Ishikawa (cell line): Measurements from ENCODE around the gene SLC30A5.

ENCODE experiments used
- CEBPB ChIP-seq: IDR thresholded peaks from 2 replicates; pipeline ENCODE4 v1.6.1; 2012
- CREB1 ChIP-seq: IDR thresholded peaks from 2 replicates; pipeline ENCODE4 v1.6.1; 2012; ENCODE audit warnings: low read depth
- EGR1 ChIP-seq: IDR thresholded peaks from 2 replicates; pipeline ENCODE4 v1.6.1; 2012
- EP300 ChIP-seq: IDR thresholded peaks from 2 replicates; pipeline ENCODE4 v1.6.1; 2012; ENCODE audit warnings: borderline replicate concordance
- FOXM1 ChIP-seq: IDR thresholded peaks from 2 replicates; pipeline ENCODE4 v1.6.1; 2012; ENCODE audit warnings: low read depth, borderline replicate concordance
- NFIC ChIP-seq: IDR thresholded peaks from 2 replicates; pipeline ENCODE4 v1.6.1; 2012
- RAD21 ChIP-seq: IDR thresholded peaks from 2 replicates; pipeline ENCODE4 v1.6.1; 2012; ENCODE audit warnings: low read depth
- TAF1 ChIP-seq: IDR thresholded peaks from 2 replicates; pipeline ENCODE4 v1.6.1; 2012; ENCODE audit warnings: low read depth, mild to moderate bottlenecking
- TCF12 ChIP-seq: IDR thresholded peaks from 2 replicates; pipeline ENCODE4 v1.6.1; 2012; ENCODE audit warnings: low read depth
- YY1 ChIP-seq: IDR thresholded peaks from 2 replicates; pipeline ENCODE4 v1.6.1; 2012; ENCODE audit warnings: low read depth
- ZBTB7A ChIP-seq: IDR thresholded peaks from 2 replicates; pipeline ENCODE4 v1.6.1; 2012; ENCODE audit warnings: low read depth
- TF ChIP-seq, protein P1 (sequence below): IDR thresholded peaks from 2 replicates; pipeline ENCODE4 v1.6.1; 2012
- TF ChIP-seq, protein P2 (sequence below): IDR thresholded peaks from 2 replicates; pipeline ENCODE4 v1.6.1; 2012
- TF ChIP-seq, protein P3 (sequence below): IDR thresholded peaks from 2 replicates; pipeline ENCODE4 v1.6.1; 2012; ENCODE audit warnings: low read depth, mild to moderate bottlenecking

DNA sequence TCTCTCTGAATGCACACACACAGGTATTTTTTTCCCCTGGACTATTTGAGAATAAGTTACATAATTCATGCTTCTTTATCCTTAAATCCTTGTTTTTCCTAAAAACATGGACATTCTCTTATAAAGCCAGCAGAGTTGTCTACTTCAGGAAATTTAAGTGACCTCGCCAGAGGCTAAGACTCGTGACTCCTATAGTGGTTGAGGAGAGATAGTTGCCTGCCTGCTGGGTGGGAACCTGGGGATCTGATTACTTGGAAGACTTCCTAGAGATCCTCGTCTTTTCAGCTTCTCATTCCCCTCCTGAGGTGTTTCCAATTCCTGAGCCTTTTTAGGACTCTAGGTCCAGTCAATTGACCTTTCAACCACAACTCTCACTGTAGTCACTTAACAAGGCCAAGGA lies 5.5 kb downstream of the SLC30A5 start:
- TF ChIP-seq, protein P1, sequence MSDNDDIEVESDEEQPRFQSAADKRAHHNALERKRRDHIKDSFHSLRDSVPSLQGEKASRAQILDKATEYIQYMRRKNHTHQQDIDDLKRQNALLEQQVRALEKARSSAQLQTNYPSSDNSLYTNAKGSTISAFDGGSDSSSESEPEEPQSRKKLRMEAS = no peak
- TF ChIP-seq, protein P2, sequence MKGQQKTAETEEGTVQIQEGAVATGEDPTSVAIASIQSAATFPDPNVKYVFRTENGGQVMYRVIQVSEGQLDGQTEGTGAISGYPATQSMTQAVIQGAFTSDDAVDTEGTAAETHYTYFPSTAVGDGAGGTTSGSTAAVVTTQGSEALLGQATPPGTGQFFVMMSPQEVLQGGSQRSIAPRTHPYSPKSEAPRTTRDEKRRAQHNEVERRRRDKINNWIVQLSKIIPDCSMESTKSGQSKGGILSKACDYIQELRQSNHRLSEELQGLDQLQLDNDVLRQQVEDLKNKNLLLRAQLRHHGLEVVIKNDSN = no peak
- TF ChIP-seq NFIC = no peak
- no peak for TF ChIP-seq CEBPB
- TF ChIP-seq CREB1 = no peak
- TF ChIP-seq TAF1 = no peak
- TF ChIP-seq EP300 = no peak
- TF ChIP-seq ZBTB7A = no peak
- no peak for TF ChIP-seq RAD21
- no peak for TF ChIP-seq EGR1
- TF ChIP-seq TCF12 = no peak
- TF ChIP-seq FOXM1 = no peak
- TF ChIP-seq, protein P3, sequence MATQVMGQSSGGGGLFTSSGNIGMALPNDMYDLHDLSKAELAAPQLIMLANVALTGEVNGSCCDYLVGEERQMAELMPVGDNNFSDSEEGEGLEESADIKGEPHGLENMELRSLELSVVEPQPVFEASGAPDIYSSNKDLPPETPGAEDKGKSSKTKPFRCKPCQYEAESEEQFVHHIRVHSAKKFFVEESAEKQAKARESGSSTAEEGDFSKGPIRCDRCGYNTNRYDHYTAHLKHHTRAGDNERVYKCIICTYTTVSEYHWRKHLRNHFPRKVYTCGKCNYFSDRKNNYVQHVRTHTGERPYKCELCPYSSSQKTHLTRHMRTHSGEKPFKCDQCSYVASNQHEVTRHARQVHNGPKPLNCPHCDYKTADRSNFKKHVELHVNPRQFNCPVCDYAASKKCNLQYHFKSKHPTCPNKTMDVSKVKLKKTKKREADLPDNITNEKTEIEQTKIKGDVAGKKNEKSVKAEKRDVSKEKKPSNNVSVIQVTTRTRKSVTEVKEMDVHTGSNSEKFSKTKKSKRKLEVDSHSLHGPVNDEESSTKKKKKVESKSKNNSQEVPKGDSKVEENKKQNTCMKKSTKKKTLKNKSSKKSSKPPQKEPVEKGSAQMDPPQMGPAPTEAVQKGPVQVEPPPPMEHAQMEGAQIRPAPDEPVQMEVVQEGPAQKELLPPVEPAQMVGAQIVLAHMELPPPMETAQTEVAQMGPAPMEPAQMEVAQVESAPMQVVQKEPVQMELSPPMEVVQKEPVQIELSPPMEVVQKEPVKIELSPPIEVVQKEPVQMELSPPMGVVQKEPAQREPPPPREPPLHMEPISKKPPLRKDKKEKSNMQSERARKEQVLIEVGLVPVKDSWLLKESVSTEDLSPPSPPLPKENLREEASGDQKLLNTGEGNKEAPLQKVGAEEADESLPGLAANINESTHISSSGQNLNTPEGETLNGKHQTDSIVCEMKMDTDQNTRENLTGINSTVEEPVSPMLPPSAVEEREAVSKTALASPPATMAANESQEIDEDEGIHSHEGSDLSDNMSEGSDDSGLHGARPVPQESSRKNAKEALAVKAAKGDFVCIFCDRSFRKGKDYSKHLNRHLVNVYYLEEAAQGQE = no peak
- no peak for TF ChIP-seq YY1
